IMR-90 (cell line): ENCODE measurements around the gene OR4F6.
"Not testable (repeated sequence)": the region's sequence is repeated elsewhere in the genome, so short reads cannot be mapped to it uniquely, and the experiment has no call there.

Experiments used
- BHLHE40 ChIP-seq: fragments of 150-350 bp; IDR thresholded peaks from 2 replicates; pipeline ENCODE4 v1.6.1; 2016; ENCODE audit warnings: mild to moderate bottlenecking, low read depth, low read length
- CEBPB ChIP-seq: IDR thresholded peaks from 2 replicates; pipeline ENCODE4 v1.6.1; 2012; ENCODE audit warnings: low read depth, low read length, improper control_type of control experiment
- MAFK ChIP-seq: IDR thresholded peaks from 2 replicates; pipeline ENCODE4 v1.6.1; 2012; ENCODE audit warnings: low read depth, low read length, improper control_type of control experiment
- MAZ ChIP-seq: IDR thresholded peaks from 2 replicates; pipeline ENCODE4 v1.6.1; 2012; ENCODE audit warnings: low read depth, mild to moderate bottlenecking, low read length, improper control_type of control experiment, moderate library complexity, borderline replicate concordance
- POLR2A ChIP-seq: IDR thresholded peaks from 2 replicates; pipeline ENCODE4 v1.6.1; 2012; ENCODE audit warnings: mild to moderate bottlenecking, low read depth, low read length
- RCOR1 ChIP-seq: IDR thresholded peaks from 2 replicates; pipeline ENCODE4 v1.6.1; 2012; ENCODE audit warnings: mild to moderate bottlenecking, low read length, improper control_type of control experiment; ENCODE audit not compliant: insufficient replicate concordance
- RFX5 ChIP-seq: IDR thresholded peaks from 2 replicates; pipeline ENCODE4 v1.8.0; 2012; ENCODE audit warnings: low read depth, mild to moderate bottlenecking, low read length, moderate library complexity
- TF ChIP-seq, protein P1 (sequence below): conservative IDR thresholded peaks from 2 replicates; pipeline ENCODE4 v1.5.1; 2012; ENCODE audit warnings: mild to moderate bottlenecking, low read depth, low read length, improper control_type of control experiment
- TF ChIP-seq, protein P2 (sequence below): fragments of 150-350 bp; IDR thresholded peaks from 2 replicates; pipeline ENCODE4 v1.6.1; 2017; ENCODE audit warnings: mild to moderate bottlenecking, antibody characterized with exemption, low read length, low read depth

DNA sequence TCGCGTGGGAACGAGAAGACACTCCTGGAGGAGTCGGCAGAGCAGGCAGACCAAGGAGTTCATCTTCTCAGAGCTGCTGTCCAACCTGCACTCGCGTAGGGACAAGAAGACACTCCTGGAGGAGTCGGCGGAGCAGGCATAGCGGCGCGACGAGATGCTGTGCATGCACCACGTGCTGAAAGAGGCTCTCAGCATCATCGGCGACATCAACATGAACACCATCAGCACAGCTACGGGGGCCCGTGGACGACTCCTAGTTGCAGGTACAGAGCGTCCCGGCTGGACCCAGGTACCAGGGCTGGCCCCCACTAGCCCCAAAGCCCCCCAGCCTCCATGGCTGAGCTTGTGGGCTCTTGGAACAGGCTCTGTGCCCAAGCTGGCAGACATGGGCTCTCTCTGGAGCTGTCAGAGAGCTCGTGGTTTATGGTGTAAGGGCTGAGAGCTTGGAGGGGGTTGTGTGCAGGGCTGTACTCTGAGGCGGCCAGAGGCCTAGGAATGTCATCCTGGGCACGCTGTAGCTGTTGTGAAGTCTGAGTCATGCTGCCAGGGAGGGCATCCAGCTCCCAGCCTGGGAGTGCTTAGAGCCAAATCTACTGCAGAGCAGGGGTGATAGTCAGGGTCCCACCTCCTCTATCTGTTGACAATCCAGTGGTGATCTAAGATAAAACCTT is 38.5 kb upstream of the OR4F6 start:
- TF ChIP-seq, protein P1, sequence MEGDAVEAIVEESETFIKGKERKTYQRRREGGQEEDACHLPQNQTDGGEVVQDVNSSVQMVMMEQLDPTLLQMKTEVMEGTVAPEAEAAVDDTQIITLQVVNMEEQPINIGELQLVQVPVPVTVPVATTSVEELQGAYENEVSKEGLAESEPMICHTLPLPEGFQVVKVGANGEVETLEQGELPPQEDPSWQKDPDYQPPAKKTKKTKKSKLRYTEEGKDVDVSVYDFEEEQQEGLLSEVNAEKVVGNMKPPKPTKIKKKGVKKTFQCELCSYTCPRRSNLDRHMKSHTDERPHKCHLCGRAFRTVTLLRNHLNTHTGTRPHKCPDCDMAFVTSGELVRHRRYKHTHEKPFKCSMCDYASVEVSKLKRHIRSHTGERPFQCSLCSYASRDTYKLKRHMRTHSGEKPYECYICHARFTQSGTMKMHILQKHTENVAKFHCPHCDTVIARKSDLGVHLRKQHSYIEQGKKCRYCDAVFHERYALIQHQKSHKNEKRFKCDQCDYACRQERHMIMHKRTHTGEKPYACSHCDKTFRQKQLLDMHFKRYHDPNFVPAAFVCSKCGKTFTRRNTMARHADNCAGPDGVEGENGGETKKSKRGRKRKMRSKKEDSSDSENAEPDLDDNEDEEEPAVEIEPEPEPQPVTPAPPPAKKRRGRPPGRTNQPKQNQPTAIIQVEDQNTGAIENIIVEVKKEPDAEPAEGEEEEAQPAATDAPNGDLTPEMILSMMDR: not testable (repeated sequence)
- not testable (repeated sequence) for TF ChIP-seq POLR2A, BHLHE40, MAFK, RFX5, RCOR1, CEBPB, MAZ
- TF ChIP-seq, protein P2, sequence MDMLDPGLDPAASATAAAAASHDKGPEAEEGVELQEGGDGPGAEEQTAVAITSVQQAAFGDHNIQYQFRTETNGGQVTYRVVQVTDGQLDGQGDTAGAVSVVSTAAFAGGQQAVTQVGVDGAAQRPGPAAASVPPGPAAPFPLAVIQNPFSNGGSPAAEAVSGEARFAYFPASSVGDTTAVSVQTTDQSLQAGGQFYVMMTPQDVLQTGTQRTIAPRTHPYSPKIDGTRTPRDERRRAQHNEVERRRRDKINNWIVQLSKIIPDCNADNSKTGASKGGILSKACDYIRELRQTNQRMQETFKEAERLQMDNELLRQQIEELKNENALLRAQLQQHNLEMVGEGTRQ: not testable (repeated sequence)
